ENCODE measurements around the gene MROH7.

MROH7 gene

DNA sequence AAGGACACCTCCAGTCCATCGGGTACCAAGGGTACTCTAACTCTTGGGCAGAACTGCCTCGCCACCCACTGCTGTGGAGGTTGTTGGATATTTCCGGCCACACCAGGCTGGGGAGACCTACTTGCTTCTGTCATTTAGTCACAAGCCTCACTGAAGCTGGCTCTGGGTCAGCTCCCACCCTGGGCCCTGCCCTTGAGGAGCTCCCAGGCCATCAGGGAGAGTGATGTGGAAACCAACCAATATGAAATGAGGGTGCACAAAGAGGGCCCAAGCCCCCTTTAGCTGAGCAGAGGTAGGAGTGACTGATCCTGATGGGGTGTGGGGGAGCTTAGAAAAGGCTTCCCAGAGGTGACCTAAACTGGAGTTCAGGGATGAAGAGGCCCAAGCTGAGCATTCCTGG lies 103.1 kb downstream of the MROH7 start:
- TF ChIP-seq, protein P1, sequence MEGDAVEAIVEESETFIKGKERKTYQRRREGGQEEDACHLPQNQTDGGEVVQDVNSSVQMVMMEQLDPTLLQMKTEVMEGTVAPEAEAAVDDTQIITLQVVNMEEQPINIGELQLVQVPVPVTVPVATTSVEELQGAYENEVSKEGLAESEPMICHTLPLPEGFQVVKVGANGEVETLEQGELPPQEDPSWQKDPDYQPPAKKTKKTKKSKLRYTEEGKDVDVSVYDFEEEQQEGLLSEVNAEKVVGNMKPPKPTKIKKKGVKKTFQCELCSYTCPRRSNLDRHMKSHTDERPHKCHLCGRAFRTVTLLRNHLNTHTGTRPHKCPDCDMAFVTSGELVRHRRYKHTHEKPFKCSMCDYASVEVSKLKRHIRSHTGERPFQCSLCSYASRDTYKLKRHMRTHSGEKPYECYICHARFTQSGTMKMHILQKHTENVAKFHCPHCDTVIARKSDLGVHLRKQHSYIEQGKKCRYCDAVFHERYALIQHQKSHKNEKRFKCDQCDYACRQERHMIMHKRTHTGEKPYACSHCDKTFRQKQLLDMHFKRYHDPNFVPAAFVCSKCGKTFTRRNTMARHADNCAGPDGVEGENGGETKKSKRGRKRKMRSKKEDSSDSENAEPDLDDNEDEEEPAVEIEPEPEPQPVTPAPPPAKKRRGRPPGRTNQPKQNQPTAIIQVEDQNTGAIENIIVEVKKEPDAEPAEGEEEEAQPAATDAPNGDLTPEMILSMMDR (conservative IDR thresholded peaks at IDR 0.05; ENCODE audit: low read length) = no peak
- H3K36me3 ChIP-seq (ENCODE audit: insufficient read depth, low read length) = peaks cover 43% of the 10 kb centered on the region; the same call in 1 of the 2 replicates
- no peaks in the 10 kb centered on the region for H3K27me3 ChIP-seq (ENCODE audit: insufficient read depth, low read length, poor library complexity, severe bottlenecking)

DNA sequence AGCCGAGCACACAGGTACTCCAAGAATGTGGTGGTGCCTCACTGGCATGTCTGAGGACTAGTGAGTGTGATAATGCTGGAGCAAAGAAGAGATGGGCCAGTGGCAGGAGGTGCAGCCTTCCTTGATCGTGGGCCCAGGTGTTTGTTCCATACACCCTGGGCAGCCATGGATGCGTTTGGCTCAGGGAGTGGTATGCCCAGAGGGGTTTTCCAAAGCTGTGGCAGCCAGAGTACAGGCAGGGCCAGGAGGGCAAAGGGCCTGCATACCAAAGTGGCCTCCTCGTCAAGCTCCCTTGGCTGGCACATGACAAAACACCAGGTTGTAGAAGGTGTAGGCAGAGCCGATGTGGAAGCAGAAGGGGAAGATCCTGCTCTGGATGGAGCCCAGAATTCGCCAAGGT lies 103.7 kb downstream of the MROH7 start:
- no peaks in the 10 kb centered on the region for H3K9me3 ChIP-seq (ENCODE audit: insufficient read depth, low read depth, low read length)
- H3K9me2 ChIP-seq (replicated peaks; ENCODE audit: low read depth, low read length) = no peaks in the 10 kb centered on the region
- no peak overlapping the region for H3K4me2 ChIP-seq (ENCODE audit: low read depth, low read length, poor library complexity, severe bottlenecking)
- H4K20me1 ChIP-seq (ENCODE audit: insufficient read depth, low read length, poor library complexity, severe bottlenecking) = no peaks in the 10 kb centered on the region
- no peaks in the 10 kb centered on the region for H3K4me1 ChIP-seq (ENCODE audit: insufficient read depth, low read length, poor library complexity, severe bottlenecking)
- TF ChIP-seq, protein P1 (conservative IDR thresholded peaks at IDR 0.05; ENCODE audit: low read length) = no peak
- no peak for TF ChIP-seq EZH2phosphoT487 (IDR thresholded peaks at IDR 0.05; ENCODE audit: borderline replicate concordance)
- H3K4me3 ChIP-seq (ENCODE audit: low read length, poor library complexity, severe bottlenecking) = no peak overlapping the region
- no peaks in the 10 kb centered on the region for H3K79me2 ChIP-seq (ENCODE audit: insufficient read depth, low read length)
- peaks cover 38% of the 10 kb centered on the region; the same call in 1 of the 2 replicates for H3K36me3 ChIP-seq (ENCODE audit: insufficient read depth, low read length)
- no peaks in the 10 kb centered on the region for H3F3A ChIP-seq (ENCODE audit: low read depth)
- no peaks in the 10 kb centered on the region for H3K27me3 ChIP-seq (ENCODE audit: insufficient read depth, low read length, poor library complexity, severe bottlenecking)
- no peak overlapping the region for H2AFZ ChIP-seq (ENCODE audit: low read length)
- H3K9ac ChIP-seq (ENCODE audit: low read depth, low read length, poor library complexity, severe bottlenecking) = no peak overlapping the region

More for the DNA sequence above, 103.1 kb downstream of the MROH7 start:
- no peaks in the 10 kb centered on the region for H4K20me1 ChIP-seq (ENCODE audit: insufficient read depth, low read length, poor library complexity, severe bottlenecking)
- H3K4me2 ChIP-seq (ENCODE audit: low read depth, low read length, poor library complexity, severe bottlenecking) = no peak overlapping the region
- no peak overlapping the region for H3K9ac ChIP-seq (ENCODE audit: low read depth, low read length, poor library complexity, severe bottlenecking)
- no peaks in the 10 kb centered on the region for H3K9me3 ChIP-seq (ENCODE audit: insufficient read depth, low read depth, low read length)
- no peak overlapping the region for H3K4me3 ChIP-seq (ENCODE audit: low read length, poor library complexity, severe bottlenecking)
- no peaks in the 10 kb centered on the region for H3F3A ChIP-seq (ENCODE audit: low read depth)
- H2AFZ ChIP-seq (ENCODE audit: low read length) = no peak overlapping the region
- no peaks in the 10 kb centered on the region for H3K4me1 ChIP-seq (ENCODE audit: insufficient read depth, low read length, poor library complexity, severe bottlenecking)
- no peaks in the 10 kb centered on the region for H3K9me2 ChIP-seq (replicated peaks; ENCODE audit: low read depth, low read length)
- H3K79me2 ChIP-seq (ENCODE audit: insufficient read depth, low read length) = no peaks in the 10 kb centered on the region

DNA sequence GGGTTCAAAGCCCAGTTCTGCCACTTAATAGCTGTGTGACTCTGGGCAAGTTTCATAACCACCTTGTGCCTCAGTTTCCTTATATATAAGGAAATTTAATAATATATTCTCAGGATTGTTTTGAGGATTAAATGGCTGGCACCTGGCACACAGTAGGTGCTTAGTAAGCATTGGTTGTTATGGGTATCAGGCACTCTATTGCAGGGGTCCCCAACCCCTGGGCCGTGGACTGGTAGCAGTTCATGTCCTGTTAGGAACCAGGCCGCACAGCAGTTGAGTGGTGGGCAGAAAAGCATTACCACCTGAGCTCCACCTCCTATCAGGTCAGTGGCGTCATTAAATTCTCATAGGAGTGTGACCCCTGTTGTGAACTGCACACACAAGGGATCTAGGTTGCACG lies 104.3 kb downstream of the MROH7 start:
- Histone ChIP-seq H3K36me3 (ENCODE audit: insufficient read depth, low read length) (peaks cover 32% of the 10 kb centered on the region; the same call in 1 of the 2 replicates), H3K79me2 (ENCODE audit: insufficient read depth, low read length) (no peaks in the 10 kb centered on the region), H3K4me3 (ENCODE audit: low read length, poor library complexity, severe bottlenecking) (no peak overlapping the region), H2AFZ (ENCODE audit: low read length) (no peak overlapping the region), H3F3A (ENCODE audit: low read depth) (no peaks in the 10 kb centered on the region), H3K9ac (ENCODE audit: low read depth, low read length, poor library complexity, severe bottlenecking) (no peak overlapping the region), H3K9me3 (ENCODE audit: insufficient read depth, low read depth, low read length) (no peaks in the 10 kb centered on the region), H3K27me3 (ENCODE audit: insufficient read depth, low read length, poor library complexity, severe bottlenecking) (no peaks in the 10 kb centered on the region), H4K20me1 (ENCODE audit: insufficient read depth, low read length, poor library complexity, severe bottlenecking) (no peaks in the 10 kb centered on the region), H3K4me2 (ENCODE audit: low read depth, low read length, poor library complexity, severe bottlenecking) (no peak overlapping the region), H3K9me2 (replicated peaks; ENCODE audit: low read depth, low read length) (no peaks in the 10 kb centered on the region), H3K4me1 (ENCODE audit: insufficient read depth, low read length, poor library complexity, severe bottlenecking) (no peaks in the 10 kb centered on the region)
- TF ChIP-seq, protein P1 (conservative IDR thresholded peaks at IDR 0.05; ENCODE audit: low read length) = no peak
- TF ChIP-seq EZH2phosphoT487 (IDR thresholded peaks at IDR 0.05; ENCODE audit: borderline replicate concordance) = no peak
